Measurements from ENCODE around the gene LIMCH1. TPM values are rescaled to one million over a fixed set of nuclear protein-coding genes. Genes with fewer than 3 reads are reported as not detected.
A peak's percentile ranks its signal among the peaks of the same experiment; 100 is the strongest.

LIMCH1 gene
- total and polyA plus RNA-seq, 7 donors: 14.2 to 279 (median 169) TPM

DNA sequence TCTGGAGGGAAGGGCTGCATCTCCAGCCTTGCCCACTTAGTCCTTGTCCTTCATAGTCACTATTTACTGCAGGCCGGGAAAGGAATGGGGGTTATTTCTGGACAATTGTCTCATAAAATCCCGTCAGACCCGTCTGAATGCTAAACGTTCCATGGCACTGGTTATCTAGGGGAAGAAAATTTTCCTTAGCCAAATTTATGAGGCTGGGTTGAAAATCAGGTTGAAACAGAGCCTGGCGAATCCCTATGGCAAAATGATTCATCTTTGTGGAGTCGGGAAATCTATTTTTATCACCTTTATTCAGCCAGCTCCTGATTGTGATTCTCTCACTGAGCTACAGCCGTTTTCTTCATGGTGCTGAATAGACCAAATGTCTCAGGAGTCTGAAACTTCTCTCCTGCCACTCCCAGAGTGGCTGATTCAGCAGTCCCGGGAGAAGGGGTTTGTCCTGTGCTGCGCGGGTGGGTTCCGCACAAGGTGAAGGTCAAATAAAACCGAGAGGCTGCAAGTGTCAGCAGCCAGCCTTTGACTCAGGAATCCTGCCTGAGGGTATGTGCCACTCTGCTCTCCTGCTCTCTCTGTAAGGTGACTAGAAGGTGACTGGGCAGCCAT, 1.0 kb downstream of the LIMCH1 start:
- peak in 1 of 2 donors; percentile 41 for DNase-seq
- intact Hi-C loops (cut with DNase I): loop anchor here in 1 of 2 donors (2.0 kb wide), 1 partner anchor 176 kb away; no protein-coding TSS in a partner anchor
- 9 to 10% (median 10%) methylated on average over 12 of the region's 12 CpGs for WGBS, 3 donors

GRCh38 chr4:41539711-41540110, 1.8 kb downstream of the LIMCH1 start:
- H3K4me3 ChIP-seq: peak overlapping the region; percentile 60
- no peaks in the 10 kb centered on the region for H3K27me3 ChIP-seq (ENCODE audit: insufficient read depth in 3 of 3, low read length in 2 of 3)
- peaks cover 76% of the 10 kb centered on the region for H3K4me1 ChIP-seq
- TF ChIP-seq, protein P1, sequence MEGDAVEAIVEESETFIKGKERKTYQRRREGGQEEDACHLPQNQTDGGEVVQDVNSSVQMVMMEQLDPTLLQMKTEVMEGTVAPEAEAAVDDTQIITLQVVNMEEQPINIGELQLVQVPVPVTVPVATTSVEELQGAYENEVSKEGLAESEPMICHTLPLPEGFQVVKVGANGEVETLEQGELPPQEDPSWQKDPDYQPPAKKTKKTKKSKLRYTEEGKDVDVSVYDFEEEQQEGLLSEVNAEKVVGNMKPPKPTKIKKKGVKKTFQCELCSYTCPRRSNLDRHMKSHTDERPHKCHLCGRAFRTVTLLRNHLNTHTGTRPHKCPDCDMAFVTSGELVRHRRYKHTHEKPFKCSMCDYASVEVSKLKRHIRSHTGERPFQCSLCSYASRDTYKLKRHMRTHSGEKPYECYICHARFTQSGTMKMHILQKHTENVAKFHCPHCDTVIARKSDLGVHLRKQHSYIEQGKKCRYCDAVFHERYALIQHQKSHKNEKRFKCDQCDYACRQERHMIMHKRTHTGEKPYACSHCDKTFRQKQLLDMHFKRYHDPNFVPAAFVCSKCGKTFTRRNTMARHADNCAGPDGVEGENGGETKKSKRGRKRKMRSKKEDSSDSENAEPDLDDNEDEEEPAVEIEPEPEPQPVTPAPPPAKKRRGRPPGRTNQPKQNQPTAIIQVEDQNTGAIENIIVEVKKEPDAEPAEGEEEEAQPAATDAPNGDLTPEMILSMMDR (IDR thresholded peaks at IDR 0.05): no peak
- DNase-seq: no peak
- H3K36me3 ChIP-seq (ENCODE audit: insufficient read depth in 1 of 2, low read depth in 1 of 2): no peaks in the 10 kb centered on the region
- intact Hi-C loops (cut with DNase I): loop anchor here in 1 of 2 donors (2.0 kb wide), 1 partner anchor 177 kb away; no protein-coding TSS in a partner anchor
- peak overlapping the region; percentile 90 for H3K27ac ChIP-seq
- peak in 3 of 4 donors; percentile 2 to 7 (median 3) for ATAC-seq
- H3K9me3 ChIP-seq: no peaks in the 10 kb centered on the region

More for the DNA sequence above, 1.0 kb downstream of the LIMCH1 start:
- Histone ChIP-seq H3K27ac (peak overlapping the region; percentile 90), H3K36me3 (ENCODE audit: insufficient read depth in 1 of 2, low read depth in 1 of 2) (no peaks in the 10 kb centered on the region), H3K4me1 (peaks cover 69% of the 10 kb centered on the region), H3K27me3 (ENCODE audit: insufficient read depth in 3 of 3, low read length in 2 of 3) (no peaks in the 10 kb centered on the region), H3K9me3 (no peaks in the 10 kb centered on the region), H3K4me3 (peak overlapping the region; percentile 60)
- TF ChIP-seq, protein P1 (IDR thresholded peaks at IDR 0.05): no peak
- ATAC-seq: peak; percentile 72 to 84 (median 78)

DNA sequence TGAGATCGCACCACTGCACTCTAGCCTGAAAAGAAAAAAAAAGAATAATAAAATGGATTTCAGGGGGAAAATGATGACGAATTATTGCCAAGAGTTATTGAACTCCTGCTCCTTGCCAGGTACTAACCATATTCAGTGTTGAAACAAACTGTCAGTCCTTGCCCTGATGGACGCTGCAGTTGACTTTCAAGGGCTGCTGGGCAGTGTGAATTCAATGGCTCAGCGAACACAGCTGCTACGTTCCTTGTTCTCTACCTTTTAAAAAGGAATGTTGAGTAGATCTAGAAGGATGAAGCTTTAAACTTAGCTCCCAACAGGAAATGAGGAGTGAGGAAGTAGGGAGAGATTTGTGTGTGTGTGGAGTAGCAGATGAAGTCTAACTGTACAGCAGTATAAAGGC, 2.7 kb downstream of the LIMCH1 start:
- no peak for ATAC-seq
- intact Hi-C loops (cut with DNase I): no loop called here
- Histone ChIP-seq H3K27ac (peak overlapping the region; percentile 90), H3K36me3 (ENCODE audit: insufficient read depth in 1 of 2, low read depth in 1 of 2) (no peaks in the 10 kb centered on the region), H3K4me1 (peaks cover 76% of the 10 kb centered on the region), H3K9me3 (no peaks in the 10 kb centered on the region), H3K4me3 (no peak overlapping the region), H3K27me3 (ENCODE audit: insufficient read depth in 3 of 3, low read length in 2 of 3) (no peaks in the 10 kb centered on the region)
- WGBS, 3 donors: 80 to 86% (median 86%) methylated on average over 5 of the region's 5 CpGs
- DNase-seq: no peak
- TF ChIP-seq, protein P1 (IDR thresholded peaks at IDR 0.05): no peak

- intact Hi-C loops (cut with DNase I): no loop called here
- H3K4me3 ChIP-seq: peak overlapping the region; percentile 11
- DNase-seq (peak; percentile 21 to 55), ATAC-seq (peak in 1 of 4 donors; percentile 48)
- H3K36me3 ChIP-seq (ENCODE audit: insufficient read depth in 1 of 2, low read depth in 1 of 2): no peaks in the 10 kb centered on the region
- TF ChIP-seq, protein P1 (IDR thresholded peaks at IDR 0.05): no peak
- H3K27me3 ChIP-seq (ENCODE audit: insufficient read depth in 3 of 3, low read length in 2 of 3): no peaks in the 10 kb centered on the region
- no peaks in the 10 kb centered on the region for H3K9me3 ChIP-seq
- H3K27ac ChIP-seq: peak overlapping the region; percentile 90
- 44 to 60% (median 47%) methylated on average over 7 of the region's 7 CpGs for WGBS, 3 donors
- H3K4me1 ChIP-seq: peaks cover 76% of the 10 kb centered on the region
Observed at GRCh38 chr4:41541687-41542094, 3.7 kb downstream of the LIMCH1 start.

Measured in psoas muscle (tissue), 8 donors.